ENCODE data around the gene RBM28. TPM values are rescaled to one million over a fixed set of nuclear protein-coding genes. Genes with fewer than 3 reads are reported as not detected.
"Not testable (repeated sequence)": the region's sequence is repeated elsewhere in the genome, so short reads cannot be mapped to it uniquely, and the experiment has no call there.

RBM28 gene
- total and polyA plus RNA-seq, 7 experiments from 2014 or later: 9.0 to 51.0 (median 32.6) TPM

GRCh38 chr7:128284102-128284501 is 59.6 kb downstream of the RBM28 start:
- Histone ChIP-seq H3K9me3 (ENCODE audit: control insufficient read depth in 2 of 3, low read length in 3 of 3) (no peaks in the 10 kb centered on the region), H3K4me3 (ENCODE audit: low read length) (no peak overlapping the region), H3K4me1 (ENCODE audit: control insufficient read depth in 2 of 2, insufficient read depth in 2 of 2, low read length in 2 of 2) (no peaks in the 10 kb centered on the region), H3K36me3 (ENCODE audit: control insufficient read depth in 2 of 3, insufficient read depth in 3 of 3, low read length in 3 of 3) (no peaks in the 10 kb centered on the region), H3K27me3 (ENCODE audit: control insufficient read depth in 2 of 2, insufficient read depth in 2 of 2, low read length in 2 of 2) (no peaks in the 10 kb centered on the region), H3K27ac (ENCODE audit: low read depth, low read length) (no peak overlapping the region)
- Mint-ChIP-seq H3K36me3 (peaks cover 0 to 34% (median 29%) of the 10 kb centered on the region in 5 donors), H3K9me3 (peaks cover 1 to 31% (median 14%) of the 10 kb centered on the region in 11 donors), H3K4me1 (no peaks in the 10 kb centered on the region), H3K4me3 (no peak overlapping the region), H3K27ac (peak overlapping the region in 1 of 9 donors; percentile 30), H3K27me3 (no peaks in the 10 kb centered on the region)
- DNase-seq (no peak), ATAC-seq (no peak)
- intact Hi-C loops (cut with micrococcal nuclease): no loop called here
- ChIA-PET CTCF (no interaction called here), POLR2A (no interaction called here)

DNA sequence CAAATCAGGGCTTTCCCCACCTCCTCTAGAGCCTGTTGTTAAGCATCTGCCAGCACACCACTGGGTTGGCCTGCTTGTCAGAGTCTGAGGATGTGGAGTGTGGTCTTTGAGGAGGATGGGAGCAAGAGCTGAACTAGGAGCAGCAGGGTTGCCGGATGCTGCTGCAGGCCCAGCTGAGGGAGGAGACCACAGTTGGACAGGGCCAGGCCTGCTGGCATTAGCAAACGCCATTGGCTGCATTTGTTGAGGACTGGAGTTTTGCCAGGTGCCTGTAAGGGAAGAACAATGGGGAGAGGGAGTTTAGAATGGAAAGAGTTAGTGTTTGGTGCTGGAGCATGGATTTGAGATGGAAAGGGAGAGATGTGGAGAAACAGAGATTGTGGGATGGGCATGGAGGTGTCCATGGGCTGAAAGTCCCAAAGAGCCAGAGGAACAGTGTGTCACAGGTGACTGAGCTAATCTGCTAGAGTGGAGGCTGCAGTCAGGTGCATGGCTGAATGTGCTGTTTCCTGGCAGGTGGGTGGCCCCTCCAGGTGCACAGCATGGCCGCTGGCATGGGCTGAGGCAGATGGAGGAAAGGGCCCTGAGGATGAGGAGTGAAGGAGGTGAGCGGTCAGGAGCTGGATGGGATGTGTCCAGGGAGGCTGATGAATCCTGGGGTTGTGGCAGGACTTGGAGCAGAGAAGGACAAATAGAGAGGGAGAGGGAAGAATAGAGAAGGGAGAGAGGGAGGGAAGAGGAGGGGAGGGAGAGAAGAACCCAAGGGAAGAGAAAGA is 61.9 kb downstream of the RBM28 start:
- DNase-seq (no peak), ATAC-seq (no peak)
- Mint-ChIP-seq H3K36me3 (peaks cover 0 to 31% (median 23%) of the 10 kb centered on the region in 5 donors), H3K9me3 (peaks cover 6 to 39% (median 15%) of the 10 kb centered on the region in 11 donors), H3K27me3 (peaks cover 0 to 3% (median 0%) of the 10 kb centered on the region in 5 donors), H3K4me3 (no peak overlapping the region), H3K27ac (peak overlapping the region in 1 of 9 donors; percentile 46), H3K4me1 (no peaks in the 10 kb centered on the region)
- H3K4me1 ChIP-seq (ENCODE audit: control insufficient read depth in 2 of 2, insufficient read depth in 2 of 2, low read length in 2 of 2): no peaks in the 10 kb centered on the region
- H3K27me3 ChIP-seq (ENCODE audit: control insufficient read depth in 2 of 2, insufficient read depth in 2 of 2, low read length in 2 of 2): no peaks in the 10 kb centered on the region
- ChIA-PET CTCF (no interaction called here), POLR2A (no interaction called here)
- H3K27ac ChIP-seq (ENCODE audit: low read depth, low read length): no peak overlapping the region
- intact Hi-C loops (cut with micrococcal nuclease): no loop called here
- no peak overlapping the region for H3K4me3 ChIP-seq (ENCODE audit: low read length)
- H3K9me3 ChIP-seq (ENCODE audit: control insufficient read depth in 2 of 3, low read length in 3 of 3): no peaks in the 10 kb centered on the region
- H3K36me3 ChIP-seq (ENCODE audit: control insufficient read depth in 2 of 3, insufficient read depth in 3 of 3, low read length in 3 of 3): no peaks in the 10 kb centered on the region

GRCh38 chr7:128280451-128280850 is 63.3 kb downstream of the RBM28 start:
- H3K4me3 Mint-ChIP-seq; H3K4me3 ChIP-seq (ENCODE audit: low read length); H3K27ac ChIP-seq (ENCODE audit: low read depth, low read length); H3K27ac Mint-ChIP-seq; H3K36me3 ChIP-seq (ENCODE audit: control insufficient read depth in 2 of 3, insufficient read depth in 3 of 3, low read length in 3 of 3); H3K27me3 ChIP-seq (ENCODE audit: control insufficient read depth in 2 of 2, insufficient read depth in 2 of 2, low read length in 2 of 2); CTCF ChIA-PET; DNase-seq; H3K4me1 ChIP-seq (ENCODE audit: control insufficient read depth in 2 of 2, insufficient read depth in 2 of 2, low read length in 2 of 2); POLR2A ChIA-PET; H3K9me3 ChIP-seq (ENCODE audit: control insufficient read depth in 2 of 3, low read length in 3 of 3); intact Hi-C loops (cut with micrococcal nuclease); ATAC-seq; H3K4me1 Mint-ChIP-seq; H3K27me3 Mint-ChIP-seq: not testable (repeated sequence)
- peaks cover 6 to 39% (median 15%) of the 10 kb centered on the region in 11 donors for H3K9me3 Mint-ChIP-seq
- H3K36me3 Mint-ChIP-seq: peaks cover 0 to 29% (median 21%) of the 10 kb centered on the region in 5 donors

DNA sequence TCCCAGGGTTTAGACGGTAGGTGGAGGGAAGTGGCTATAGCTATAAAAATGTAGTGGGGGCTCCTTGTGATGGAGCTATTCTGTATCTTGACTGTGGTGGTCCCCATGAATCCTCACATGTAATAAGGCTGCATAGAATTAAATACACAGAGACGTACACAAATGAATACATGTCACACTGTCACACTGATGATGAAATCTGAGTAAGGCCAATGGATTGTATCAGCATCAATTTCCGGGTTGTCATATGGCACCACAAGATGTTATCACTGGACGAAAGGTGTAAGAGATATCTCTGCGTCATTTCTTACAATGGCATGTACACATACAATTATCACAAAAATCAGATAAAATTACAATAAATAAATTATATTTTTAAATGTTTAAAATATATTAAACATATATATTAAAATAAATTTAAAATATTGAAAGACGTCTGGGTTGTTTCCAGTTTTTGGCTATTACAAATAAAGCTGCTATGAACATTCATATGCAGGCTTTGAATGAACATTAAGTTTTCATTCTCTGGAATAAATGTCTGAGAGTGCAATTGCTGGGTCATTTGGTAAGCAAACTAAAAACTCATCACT is 64.5 kb downstream of the RBM28 start:
- peaks cover 0 to 3% (median 0%) of the 10 kb centered on the region in 7 donors for H3K4me1 Mint-ChIP-seq
- CTCF ChIA-PET: interaction anchor here (0.7 kb wide), 1 partner anchor 570 kb away, joined by 3 read pairs; no protein-coding TSS in a partner anchor

GRCh38 chr7:128278366-128278765 is 65.3 kb downstream of the RBM28 start:
- H3K4me3 ChIP-seq (ENCODE audit: low read length): no peak overlapping the region
- ChIA-PET POLR2A (no interaction called here), CTCF (interaction anchor here (0.7 kb wide), 1 partner anchor 23 kb away, joined by 3 read pairs; no protein-coding TSS in a partner anchor)
- peaks cover 0 to 23% (median 16%) of the 10 kb centered on the region in 5 donors for H3K36me3 Mint-ChIP-seq
- H3K4me3 Mint-ChIP-seq: no peak overlapping the region
- H3K4me1 Mint-ChIP-seq: peaks cover 0 to 3% (median 0%) of the 10 kb centered on the region in 7 donors
- H3K27ac Mint-ChIP-seq: no peak overlapping the region
- no peaks in the 10 kb centered on the region for H3K9me3 ChIP-seq (ENCODE audit: control insufficient read depth in 2 of 3, low read length in 3 of 3)
- peaks cover 0 to 12% (median 4%) of the 10 kb centered on the region in 5 donors for H3K27me3 Mint-ChIP-seq
- DNase-seq (no peak), ATAC-seq (no peak)
- intact Hi-C loops (cut with micrococcal nuclease): no loop called here
- H3K9me3 Mint-ChIP-seq: peaks cover 6 to 39% (median 15%) of the 10 kb centered on the region in 11 donors
- no peaks in the 10 kb centered on the region for H3K4me1 ChIP-seq (ENCODE audit: control insufficient read depth in 2 of 2, insufficient read depth in 2 of 2, low read length in 2 of 2)
- no peaks in the 10 kb centered on the region for H3K36me3 ChIP-seq (ENCODE audit: control insufficient read depth in 2 of 3, insufficient read depth in 3 of 3, low read length in 3 of 3)
- no peaks in the 10 kb centered on the region for H3K27me3 ChIP-seq (ENCODE audit: control insufficient read depth in 2 of 2, insufficient read depth in 2 of 2, low read length in 2 of 2)
- H3K27ac ChIP-seq (ENCODE audit: low read depth, low read length): no peak overlapping the region

More for the DNA sequence above, 64.5 kb downstream of the RBM28 start:
- H3K27ac Mint-ChIP-seq: no peak overlapping the region
- ATAC-seq (no peak), DNase-seq (no peak)
- peaks cover 6 to 39% (median 15%) of the 10 kb centered on the region in 11 donors for H3K9me3 Mint-ChIP-seq
- Histone ChIP-seq H3K9me3 (ENCODE audit: control insufficient read depth in 2 of 3, low read length in 3 of 3) (no peaks in the 10 kb centered on the region), H3K36me3 (ENCODE audit: control insufficient read depth in 2 of 3, insufficient read depth in 3 of 3, low read length in 3 of 3) (no peaks in the 10 kb centered on the region), H3K27ac (ENCODE audit: low read depth, low read length) (no peak overlapping the region), H3K27me3 (ENCODE audit: control insufficient read depth in 2 of 2, insufficient read depth in 2 of 2, low read length in 2 of 2) (no peaks in the 10 kb centered on the region), H3K4me1 (ENCODE audit: control insufficient read depth in 2 of 2, insufficient read depth in 2 of 2, low read length in 2 of 2) (no peaks in the 10 kb centered on the region), H3K4me3 (ENCODE audit: low read length) (no peak overlapping the region)
- peaks cover 0 to 8% (median 1%) of the 10 kb centered on the region in 5 donors for H3K27me3 Mint-ChIP-seq
- no peak overlapping the region for H3K4me3 Mint-ChIP-seq
- H3K36me3 Mint-ChIP-seq: peaks cover 0 to 23% (median 16%) of the 10 kb centered on the region in 5 donors
- POLR2A ChIA-PET: no interaction called here
- intact Hi-C loops (cut with micrococcal nuclease): no loop called here

- no peaks in the 10 kb centered on the region for H3K36me3 ChIP-seq (ENCODE audit: control insufficient read depth in 2 of 3, insufficient read depth in 3 of 3, low read length in 3 of 3)
- H3K27me3 Mint-ChIP-seq: peaks cover 10 to 27% (median 14%) of the 10 kb centered on the region in 5 donors
- intact Hi-C loops (cut with micrococcal nuclease): no loop called here
- ATAC-seq: no peak
- H3K27me3 ChIP-seq (ENCODE audit: control insufficient read depth in 2 of 2, insufficient read depth in 2 of 2, low read length in 2 of 2): no peaks in the 10 kb centered on the region
- H3K4me1 ChIP-seq (ENCODE audit: control insufficient read depth in 2 of 2, insufficient read depth in 2 of 2, low read length in 2 of 2): no peaks in the 10 kb centered on the region
- H3K27ac Mint-ChIP-seq: no peak overlapping the region
- ChIA-PET CTCF (no interaction called here), POLR2A (no interaction called here)
- H3K9me3 ChIP-seq (ENCODE audit: control insufficient read depth in 2 of 3, low read length in 3 of 3): no peaks in the 10 kb centered on the region
- DNase-seq: no peak
- H3K27ac ChIP-seq (ENCODE audit: low read depth, low read length): no peak overlapping the region
- peaks cover 0 to 6% (median 0%) of the 10 kb centered on the region in 7 donors for H3K4me1 Mint-ChIP-seq
- H3K36me3 Mint-ChIP-seq: peaks cover 0 to 17% (median 10%) of the 10 kb centered on the region in 5 donors
- no peak overlapping the region for H3K4me3 ChIP-seq (ENCODE audit: low read length)
- H3K9me3 Mint-ChIP-seq: peaks cover 6 to 24% (median 11%) of the 10 kb centered on the region in 11 donors
- H3K4me3 Mint-ChIP-seq: no peak overlapping the region
These were observed 68.0 kb downstream of the RBM28 start for GRCh38 chr7:128275681-128276080.
